ENCODE data around the gene DYNC1H1.
A peak's percentile ranks its signal among the peaks of the same experiment; 100 is the strongest.
"Not testable (repeated sequence)": the region's sequence is repeated elsewhere in the genome, so short reads cannot be mapped to it uniquely, and the experiment has no call there.

Gene DYNC1H1

DNA sequence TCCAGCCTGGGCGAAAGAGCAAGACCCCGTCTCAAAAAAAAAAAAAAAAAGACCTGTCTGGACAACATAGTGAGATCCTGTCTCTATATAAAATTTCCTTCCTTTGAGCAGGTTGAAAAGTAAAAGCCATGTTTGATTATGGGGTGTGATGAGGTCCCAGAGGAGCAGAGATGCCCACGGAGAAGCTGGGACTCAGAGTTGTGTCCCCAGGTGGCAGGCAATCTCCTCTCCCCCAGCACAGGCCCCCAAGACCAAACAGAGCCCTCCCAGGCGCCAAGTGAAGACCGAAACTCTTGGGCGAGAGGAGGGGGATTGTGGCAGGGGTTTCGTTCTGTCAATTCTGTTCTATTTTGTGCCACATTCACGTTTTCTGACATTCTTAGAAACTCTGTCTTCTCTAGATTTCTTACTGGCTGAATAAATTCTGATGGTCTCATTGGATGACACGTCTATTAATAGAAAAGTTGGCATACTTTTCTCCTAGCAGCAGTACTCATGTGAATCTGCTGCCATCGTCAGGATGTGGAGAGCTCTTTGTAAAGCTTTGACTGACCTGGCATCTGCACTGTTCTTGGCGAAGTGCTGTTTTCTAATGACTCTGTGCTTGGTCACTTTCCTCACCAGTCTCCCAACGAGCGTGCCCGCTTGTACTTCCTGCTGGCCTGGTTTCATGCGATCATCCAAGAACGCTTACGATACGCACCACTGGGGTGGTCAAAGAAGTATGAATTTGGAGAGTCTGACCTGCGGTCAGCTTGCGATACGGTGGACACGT lies 79.1 kb downstream of the DYNC1H1 start:
- DNase-seq, result no peak

DNA sequence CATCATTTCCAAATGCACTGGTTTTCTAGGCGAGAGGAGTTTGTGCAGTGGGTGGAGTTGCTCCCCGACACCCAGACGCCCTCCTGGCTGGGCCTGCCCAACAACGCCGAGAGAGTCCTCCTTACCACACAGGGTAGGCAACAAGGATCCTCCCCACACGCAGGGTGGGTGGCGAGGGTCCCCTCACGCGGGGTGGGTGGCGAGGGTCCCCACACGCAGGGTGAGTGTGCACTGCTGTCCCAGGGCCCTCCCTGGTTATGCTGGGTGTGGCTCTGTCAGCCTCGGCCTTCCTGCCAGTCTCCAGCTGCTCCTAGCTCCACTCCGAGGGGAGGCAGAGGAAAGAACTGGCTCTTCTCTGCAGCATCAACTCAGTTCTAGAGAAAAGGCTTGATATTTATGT lies 80.2 kb downstream of the DYNC1H1 start:
- DNase-seq, result no peak

- peak; percentile 52 to 56 for DNase-seq
These were observed 82.2 kb downstream of the DYNC1H1 start for GRCh38 chr14:102046337-102047278.

- DNase-seq, result no peak
These were observed 83.6 kb downstream of the DYNC1H1 start for GRCh38 chr14:102047808-102048540.

- DNase-seq, result no peak
These were observed 85.1 kb downstream of the DYNC1H1 start for GRCh38 chr14:102049258-102050025.

GRCh38 chr14:102050026-102050405 lies 85.6 kb downstream of the DYNC1H1 start:
- no peak for DNase-seq

DNA sequence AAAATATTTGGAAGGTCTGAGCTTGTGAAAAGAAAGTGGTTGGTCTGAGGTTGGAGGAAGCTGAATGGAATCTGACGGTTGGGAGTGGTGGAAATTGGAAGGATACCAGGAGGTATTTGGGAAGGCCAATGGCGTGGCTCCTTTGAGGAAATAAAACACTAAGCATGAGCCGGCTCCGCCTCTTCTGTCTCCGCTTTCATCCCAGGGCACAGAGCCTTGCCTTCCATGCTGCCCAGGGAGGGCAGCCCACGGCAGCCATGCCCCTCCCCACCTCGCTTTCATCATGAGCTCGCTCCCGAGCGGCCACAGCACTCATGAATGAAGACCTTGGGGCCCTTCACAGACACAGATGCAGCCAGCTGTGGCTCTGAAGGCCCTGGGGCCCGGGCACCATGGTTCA lies 86.3 kb downstream of the DYNC1H1 start:
- no peak for DNase-seq

DNA sequence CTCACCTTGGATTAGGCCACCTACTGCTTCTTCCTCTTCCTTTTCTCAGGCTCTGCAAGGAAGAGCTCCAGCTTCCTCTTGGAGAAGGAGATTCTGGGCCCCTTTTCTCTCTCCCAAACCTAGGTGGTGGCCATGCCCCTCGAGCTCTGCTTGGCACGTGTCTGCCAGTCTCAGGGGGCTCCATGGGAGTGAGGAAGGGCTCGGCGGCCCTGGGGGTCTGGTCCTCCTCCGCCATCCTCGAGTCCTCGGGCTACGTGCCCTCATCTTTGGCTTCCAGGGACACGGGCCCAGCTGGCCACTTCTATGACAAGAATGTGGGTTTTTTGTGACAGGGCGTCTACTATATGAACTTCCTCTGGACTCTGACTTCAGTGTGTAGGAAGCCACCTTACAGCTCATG lies 88.1 kb downstream of the DYNC1H1 start:
- DNase-seq, result no peak

GRCh38 chr14:102055181-102055901 lies 91.0 kb downstream of the DYNC1H1 start:
- no peak for DNase-seq

DNA sequence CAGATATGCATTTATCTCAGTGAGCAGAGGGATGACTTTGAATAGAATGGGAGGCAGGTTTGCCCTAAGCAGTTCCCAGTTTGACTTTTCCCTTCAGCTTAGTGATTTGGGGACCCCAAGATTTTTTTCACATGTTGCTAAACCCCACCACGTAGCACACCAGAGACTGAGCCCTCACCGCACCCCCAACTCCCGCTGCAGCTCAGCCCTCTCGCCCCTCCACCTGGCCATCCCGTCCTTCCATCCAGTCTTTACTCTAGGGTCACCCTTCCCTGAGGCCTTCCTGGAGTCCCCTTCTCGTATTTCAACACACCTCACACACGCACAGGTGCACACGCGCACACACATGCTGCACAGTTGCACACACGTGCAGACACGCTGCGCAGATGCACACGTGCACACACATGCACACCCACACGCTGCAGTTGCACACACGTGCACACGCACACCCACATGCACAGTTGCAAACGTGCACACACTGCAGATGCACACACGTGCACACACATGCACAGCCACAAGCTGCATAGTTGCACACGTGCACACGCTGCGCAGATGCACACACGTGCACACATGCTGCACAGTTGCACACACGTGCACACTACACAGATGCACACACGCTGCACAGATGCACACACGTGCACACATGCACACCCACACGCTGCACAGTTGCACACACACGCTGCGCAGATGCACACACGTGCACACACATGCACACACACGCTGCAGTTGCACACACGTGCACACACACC lies 92.5 kb downstream of the DYNC1H1 start:
- DNase-seq, result no peak

DNA sequence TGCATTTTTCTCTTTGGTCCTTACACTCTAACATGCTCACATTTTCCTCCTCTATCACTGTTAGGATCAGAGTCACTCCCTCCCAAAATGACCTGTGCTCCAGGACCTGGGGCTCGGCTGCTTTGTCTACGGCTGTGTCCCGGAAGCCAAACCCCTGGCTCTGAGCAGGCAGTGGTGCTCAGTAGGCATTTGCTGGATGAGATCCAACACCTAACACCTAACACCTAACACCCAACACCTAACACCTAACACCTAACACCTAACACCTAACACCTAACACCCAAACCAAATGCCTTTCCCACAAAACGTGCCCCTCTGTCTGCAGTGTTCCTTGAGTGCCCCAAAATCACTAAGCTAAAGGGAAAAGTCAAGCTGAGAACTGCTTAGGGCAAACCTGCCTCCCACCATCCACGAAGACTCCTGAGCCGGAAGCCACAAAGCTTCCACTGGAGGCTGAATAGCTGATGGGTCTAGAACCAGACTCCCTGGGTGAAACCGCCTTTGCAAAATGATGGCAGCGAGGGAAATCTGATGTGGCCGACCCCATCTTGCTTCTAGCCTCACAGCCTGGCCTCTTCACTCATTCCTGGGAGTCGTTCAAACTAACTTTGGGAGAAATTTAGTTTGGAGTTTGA lies 93.2 kb downstream of the DYNC1H1 start:
- no peak for DNase-seq

- no peak for DNase-seq
These were observed 93.8 kb downstream of the DYNC1H1 start for GRCh38 chr14:102058146-102058545.

- DNase-seq, result no peak
These were observed 94.6 kb downstream of the DYNC1H1 start for GRCh38 chr14:102058961-102059360.

GRCh38 chr14:102063109-102063807 lies 98.9 kb downstream of the DYNC1H1 start:
- DNase-seq, result peak; percentile 56 to 84

DNA sequence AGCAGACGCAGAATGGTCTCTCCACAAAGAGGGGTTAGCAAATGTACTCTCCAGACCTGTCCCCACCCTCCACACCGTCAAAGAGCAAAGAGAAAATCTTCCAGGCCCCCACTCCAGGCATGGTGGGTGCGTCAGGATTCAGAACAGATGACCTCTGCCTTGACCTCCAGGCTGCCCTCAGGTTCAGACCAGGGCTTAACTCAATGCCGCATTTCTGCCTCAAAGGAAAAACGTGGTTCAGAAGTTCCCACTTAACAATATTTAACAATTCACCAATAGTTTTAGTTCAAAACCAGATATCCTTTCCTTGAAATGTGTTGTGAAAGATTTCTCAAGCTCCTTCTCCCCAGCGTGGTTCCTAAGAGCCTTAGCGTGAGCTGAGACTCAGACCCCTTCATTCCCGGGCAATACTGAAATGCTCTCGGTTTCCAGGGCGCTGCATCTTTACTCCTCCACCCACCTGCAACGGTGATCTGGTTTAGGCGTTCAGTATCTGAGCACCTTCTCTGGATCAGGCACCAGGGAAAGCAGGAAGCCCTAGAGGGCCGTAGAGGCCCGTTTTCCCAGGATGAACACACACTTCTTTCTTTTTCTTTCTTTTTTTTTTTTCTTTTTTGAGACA lies 99.5 kb downstream of the DYNC1H1 start:
- no peak for DNase-seq

DNA sequence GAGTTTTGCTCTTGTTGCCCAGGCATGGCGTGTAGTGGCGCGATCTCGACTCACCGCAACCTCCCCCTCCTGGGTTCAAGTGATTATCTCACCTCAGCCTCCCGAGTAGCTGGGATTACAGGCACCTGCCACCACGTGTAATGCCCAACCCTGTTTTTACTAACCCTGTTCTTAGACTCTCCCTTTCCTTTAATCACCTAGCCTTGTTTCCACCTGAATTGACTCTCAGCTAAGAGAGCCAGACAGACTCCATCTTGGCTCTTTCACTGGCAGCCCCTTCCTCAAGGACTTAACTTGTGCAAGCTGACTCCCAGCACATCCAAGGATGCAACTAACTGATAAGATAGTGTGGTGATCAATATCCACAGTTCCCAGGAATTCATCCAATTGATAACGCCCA lies 100.2 kb downstream of the DYNC1H1 start:
- DNase-seq, result not testable (repeated sequence)

GRCh38 chr14:102066041-102066451 lies 101.7 kb downstream of the DYNC1H1 start:
- DNase-seq, result no peak

- DNase-seq, result peak; percentile 36 to 77
These were observed 107.1 kb downstream of the DYNC1H1 start for GRCh38 chr14:102071283-102071998.
